ENCODE results near the gene KRTAP10-6. TPM values are rescaled to one million over a fixed set of nuclear protein-coding genes. Genes with fewer than 3 reads are reported as not detected.
"Not testable (repeated sequence)": the region's sequence is repeated elsewhere in the genome, so short reads cannot be mapped to it uniquely, and the experiment has no call there.

The KRTAP10-6 gene
- total and polyA plus RNA-seq, 2 donors from 2014 or later: not detected

DNA sequence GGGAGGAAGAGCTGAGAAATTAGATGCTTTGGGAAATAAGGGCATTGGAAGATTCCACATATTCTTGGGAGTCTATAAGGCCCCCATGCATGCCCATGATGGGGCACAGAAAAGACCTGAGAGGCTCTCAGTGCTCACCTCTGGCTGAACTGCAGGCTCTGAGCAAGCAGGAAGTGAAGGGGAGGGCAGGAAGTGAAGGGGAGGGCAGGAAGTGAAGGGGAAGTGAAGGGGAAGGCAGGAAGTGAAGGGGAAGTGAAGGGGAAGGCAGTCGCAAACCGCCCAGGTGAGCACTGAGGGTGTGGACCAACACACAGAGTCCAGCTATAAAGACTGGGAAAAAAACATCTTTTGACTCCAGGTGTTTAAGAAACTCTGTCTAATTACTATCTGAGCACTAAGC lies 38.1 kb upstream of the KRTAP10-6 start:
- FAIRE-seq (no peak), DNase-seq (no peak)
- H3K9me3 ChIP-seq (ENCODE audit: control insufficient read depth in 2 of 3, insufficient read depth in 1 of 3, low read length in 3 of 3): peaks cover 0 to 3% (median 2%) of the 10 kb centered on the region in 3 donors
- H3K27me3 ChIP-seq (ENCODE audit: control insufficient read depth, insufficient read depth, low read length): no peaks in the 10 kb centered on the region
- no peak overlapping the region for H3K9ac ChIP-seq (ENCODE audit: low read length in 3 of 3)
- H3K4me3 ChIP-seq (ENCODE audit: low read length in 3 of 3): no peak overlapping the region
- no peaks in the 10 kb centered on the region for H3K36me3 ChIP-seq (ENCODE audit: control insufficient read depth in 2 of 3, insufficient read depth in 3 of 3, low read length in 3 of 3)
- H3K27ac ChIP-seq (ENCODE audit: low read depth in 2 of 2, low read length in 2 of 2): no peak overlapping the region
- TF ChIP-seq, protein P1, sequence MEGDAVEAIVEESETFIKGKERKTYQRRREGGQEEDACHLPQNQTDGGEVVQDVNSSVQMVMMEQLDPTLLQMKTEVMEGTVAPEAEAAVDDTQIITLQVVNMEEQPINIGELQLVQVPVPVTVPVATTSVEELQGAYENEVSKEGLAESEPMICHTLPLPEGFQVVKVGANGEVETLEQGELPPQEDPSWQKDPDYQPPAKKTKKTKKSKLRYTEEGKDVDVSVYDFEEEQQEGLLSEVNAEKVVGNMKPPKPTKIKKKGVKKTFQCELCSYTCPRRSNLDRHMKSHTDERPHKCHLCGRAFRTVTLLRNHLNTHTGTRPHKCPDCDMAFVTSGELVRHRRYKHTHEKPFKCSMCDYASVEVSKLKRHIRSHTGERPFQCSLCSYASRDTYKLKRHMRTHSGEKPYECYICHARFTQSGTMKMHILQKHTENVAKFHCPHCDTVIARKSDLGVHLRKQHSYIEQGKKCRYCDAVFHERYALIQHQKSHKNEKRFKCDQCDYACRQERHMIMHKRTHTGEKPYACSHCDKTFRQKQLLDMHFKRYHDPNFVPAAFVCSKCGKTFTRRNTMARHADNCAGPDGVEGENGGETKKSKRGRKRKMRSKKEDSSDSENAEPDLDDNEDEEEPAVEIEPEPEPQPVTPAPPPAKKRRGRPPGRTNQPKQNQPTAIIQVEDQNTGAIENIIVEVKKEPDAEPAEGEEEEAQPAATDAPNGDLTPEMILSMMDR (IDR thresholded peaks at IDR 0.05; ENCODE audit: borderline replicate concordance, extremely low read depth, insufficient read depth): no peak
- intact Hi-C loops (cut with DNase I): no loop called here
- H3K4me1 ChIP-seq (ENCODE audit: control insufficient read depth in 2 of 3, insufficient read depth in 2 of 3, low read depth in 1 of 3, low read length in 3 of 3): no peaks in the 10 kb centered on the region

DNA sequence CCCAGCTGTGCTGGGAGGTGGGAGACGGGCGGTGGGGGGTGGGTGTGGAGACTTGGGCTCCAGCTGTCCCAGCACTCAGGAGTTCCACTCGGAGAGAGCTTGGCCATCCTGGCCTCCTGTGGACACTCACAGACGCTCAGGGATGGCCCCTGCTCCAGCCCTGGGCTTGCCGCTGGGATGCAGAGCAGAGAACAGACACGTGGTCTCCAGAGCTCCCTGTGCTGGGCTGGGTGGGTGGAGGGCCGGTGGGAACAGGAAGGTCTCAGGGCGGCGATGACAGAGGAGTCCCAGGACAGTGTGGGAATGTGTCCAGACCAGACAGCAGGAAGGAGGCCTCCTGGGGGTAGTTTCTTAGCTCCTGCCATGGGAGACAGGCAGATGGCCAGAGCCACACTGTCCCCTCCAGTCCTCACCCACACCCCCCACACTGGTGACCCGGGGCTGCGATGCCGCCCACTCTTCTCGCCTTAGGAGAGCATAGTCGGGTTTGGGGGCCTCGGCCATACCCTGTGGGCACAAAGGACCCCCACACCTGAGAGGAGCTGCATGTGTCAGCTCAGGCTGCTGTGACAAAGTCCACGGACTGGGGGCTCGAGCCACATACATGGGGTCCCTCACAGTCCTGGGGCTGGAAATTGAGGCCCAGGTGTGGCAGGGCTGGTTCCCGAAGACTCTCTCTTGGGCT lies 36.5 kb upstream of the KRTAP10-6 start:
- TF ChIP-seq, protein P1 (IDR thresholded peaks at IDR 0.05; ENCODE audit: borderline replicate concordance, extremely low read depth, insufficient read depth): no peak
- FAIRE-seq (no peak), DNase-seq (no peak)
- H3K27ac ChIP-seq (ENCODE audit: low read depth in 2 of 2, low read length in 2 of 2): no peak overlapping the region
- no peaks in the 10 kb centered on the region for H3K36me3 ChIP-seq (ENCODE audit: control insufficient read depth in 2 of 3, insufficient read depth in 3 of 3, low read length in 3 of 3)
- H3K27me3 ChIP-seq (ENCODE audit: control insufficient read depth, insufficient read depth, low read length): no peaks in the 10 kb centered on the region
- no peak overlapping the region for H3K9ac ChIP-seq (ENCODE audit: low read length in 3 of 3)
- no peak overlapping the region for H3K4me3 ChIP-seq (ENCODE audit: low read length in 3 of 3)
- intact Hi-C loops (cut with DNase I): no loop called here
- no peaks in the 10 kb centered on the region for H3K4me1 ChIP-seq (ENCODE audit: control insufficient read depth in 2 of 3, insufficient read depth in 2 of 3, low read depth in 1 of 3, low read length in 3 of 3)
- H3K9me3 ChIP-seq (ENCODE audit: control insufficient read depth in 2 of 3, insufficient read depth in 1 of 3, low read length in 3 of 3): peaks cover 0 to 13% (median 0%) of the 10 kb centered on the region in 3 donors

DNA sequence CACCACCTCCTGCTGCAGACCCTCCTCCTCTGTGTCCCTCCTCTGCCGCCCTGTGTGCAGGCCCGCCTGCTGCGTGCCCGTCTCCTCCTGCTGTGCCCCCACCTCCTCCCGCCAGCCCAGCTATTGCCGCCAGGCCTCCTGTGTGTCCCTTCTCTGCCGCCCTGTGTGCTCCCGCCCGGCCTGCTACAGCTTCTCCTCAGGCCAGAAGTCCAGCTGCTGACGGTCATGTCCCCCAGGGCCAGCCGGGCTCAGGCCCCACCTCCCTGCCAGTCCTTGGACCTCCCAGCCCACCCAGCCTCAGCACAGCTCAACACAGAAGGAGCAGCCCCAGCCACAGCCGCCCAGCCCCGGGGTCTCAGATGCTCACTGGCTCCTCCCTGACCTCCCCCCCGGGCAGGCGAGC lies 35.5 kb upstream of the KRTAP10-6 start:
- DNase-seq; intact Hi-C loops (cut with DNase I); H3K4me1 ChIP-seq (ENCODE audit: control insufficient read depth in 2 of 3, insufficient read depth in 2 of 3, low read depth in 1 of 3, low read length in 3 of 3); H3K4me3 ChIP-seq (ENCODE audit: low read length in 3 of 3); H3K36me3 ChIP-seq (ENCODE audit: control insufficient read depth in 2 of 3, insufficient read depth in 3 of 3, low read length in 3 of 3); FAIRE-seq; H3K27me3 ChIP-seq (ENCODE audit: control insufficient read depth, insufficient read depth, low read length); H3K27ac ChIP-seq (ENCODE audit: low read depth in 2 of 2, low read length in 2 of 2); H3K9ac ChIP-seq (ENCODE audit: low read length in 3 of 3): not testable (repeated sequence)
- peaks cover 0 to 21% (median 0%) of the 10 kb centered on the region in 3 donors for H3K9me3 ChIP-seq (ENCODE audit: control insufficient read depth in 2 of 3, insufficient read depth in 1 of 3, low read length in 3 of 3)

DNA sequence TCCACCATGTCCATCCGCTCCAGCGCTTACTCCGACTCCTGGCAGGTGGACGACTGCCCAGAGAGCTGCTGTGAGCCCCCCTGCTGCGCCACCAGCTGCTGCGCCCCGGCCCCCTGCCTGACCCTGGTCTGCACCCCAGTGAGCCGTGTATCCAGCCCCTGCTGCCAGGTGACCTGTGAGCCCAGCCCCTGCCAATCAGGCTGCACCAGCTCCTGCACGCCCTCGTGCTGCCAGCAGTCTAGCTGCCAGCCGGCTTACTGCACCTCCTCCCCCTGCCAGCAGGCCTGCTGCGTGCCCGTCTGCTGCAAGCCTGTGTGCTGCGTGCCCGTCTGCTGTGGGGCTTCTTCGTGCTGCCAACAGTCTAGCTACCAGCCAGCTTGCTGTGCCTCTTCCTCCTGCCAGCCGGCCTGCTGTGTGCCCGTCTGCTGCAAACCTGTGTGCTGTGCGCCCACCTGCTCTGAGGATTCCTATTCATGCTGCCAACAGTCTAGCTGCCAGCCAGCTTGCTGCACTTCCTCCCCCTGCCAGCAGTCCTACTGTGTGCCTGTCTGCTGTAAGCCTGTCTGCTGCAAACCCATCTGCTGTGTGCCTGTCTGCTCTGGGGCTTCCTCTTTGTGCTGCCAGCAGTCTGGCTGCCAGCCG lies 35.0 kb upstream of the KRTAP10-6 start:
- H3K4me1 ChIP-seq (ENCODE audit: control insufficient read depth in 2 of 3, insufficient read depth in 2 of 3, low read depth in 1 of 3, low read length in 3 of 3); DNase-seq; H3K36me3 ChIP-seq (ENCODE audit: control insufficient read depth in 2 of 3, insufficient read depth in 3 of 3, low read length in 3 of 3); FAIRE-seq; H3K27ac ChIP-seq (ENCODE audit: low read depth in 2 of 2, low read length in 2 of 2); H3K4me3 ChIP-seq (ENCODE audit: low read length in 3 of 3); H3K27me3 ChIP-seq (ENCODE audit: control insufficient read depth, insufficient read depth, low read length); H3K9ac ChIP-seq (ENCODE audit: low read length in 3 of 3); intact Hi-C loops (cut with DNase I): not testable (repeated sequence)
- H3K9me3 ChIP-seq (ENCODE audit: control insufficient read depth in 2 of 3, insufficient read depth in 1 of 3, low read length in 3 of 3): peaks cover 0 to 21% (median 0%) of the 10 kb centered on the region in 3 donors

All from kidney (tissue), 14 donors.